GM19043 (cell line): ENCODE data around the gene RCC2.

Experiments
- ATAC-seq: cut with Tn5 transposase; IDR thresholded peaks from one replicate; pipeline ENCODE4 v1.9.1; 2021; ENCODE audit warnings: low read depth; ENCODE audit not compliant: unreplicated experiment

Gene RCC2

GRCh38 chr1:17381161-17381560 is 58.3 kb downstream of the RCC2 start:
- no peak for ATAC-seq

GRCh38 chr1:17377325-17377953 is 62.0 kb downstream of the RCC2 start:
- no peak for ATAC-seq

- ATAC-seq: no peak
Measured at GRCh38 chr1:17375651-17376050, 63.8 kb downstream of the RCC2 start.

DNA sequence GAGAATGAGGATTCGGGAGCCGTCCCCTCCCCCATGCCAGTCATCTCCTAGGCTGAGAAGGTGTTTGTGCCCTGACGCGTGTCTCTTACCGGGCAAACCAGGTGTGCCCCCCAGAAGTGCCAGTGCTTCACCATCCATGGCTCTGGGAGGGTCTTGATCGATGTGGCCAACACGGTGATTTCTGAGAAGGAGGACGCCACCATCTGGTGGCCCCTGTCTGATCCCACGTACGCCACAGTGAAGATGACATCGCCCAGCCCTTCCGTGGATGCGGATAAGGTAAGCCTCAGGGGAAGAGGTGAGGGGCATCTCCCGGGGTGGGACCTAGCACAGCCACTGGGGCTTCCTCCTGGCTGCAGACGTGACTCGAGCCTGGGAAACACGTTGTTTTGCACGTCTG is 66.5 kb downstream of the RCC2 start:
- ATAC-seq: no peak

DNA sequence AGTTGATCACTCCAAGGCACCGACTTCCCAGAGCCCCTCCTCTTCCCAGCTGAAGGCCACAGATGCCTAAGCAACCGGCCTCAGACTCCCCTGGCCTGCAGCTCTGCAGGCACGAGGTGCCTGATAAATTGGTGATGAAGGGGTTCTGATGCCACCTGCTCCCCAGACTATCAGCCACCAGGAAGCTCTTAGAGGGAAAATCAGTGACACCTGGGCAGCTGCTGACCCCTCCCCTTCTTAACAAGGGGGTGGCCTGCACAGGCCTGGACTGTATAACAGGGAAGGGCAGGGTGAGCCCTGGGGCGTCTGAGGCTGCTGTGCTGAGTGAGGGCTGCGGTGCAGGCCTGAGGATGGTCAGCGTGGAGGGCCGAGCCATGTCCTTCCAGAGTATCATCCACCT is 67.6 kb downstream of the RCC2 start, which contains the start of gene PADI6:
Gene PADI6 (plus strand): TSS at position 301 of the 400 bp plus-strand sequence. CDS start 50 bp downstream, at position 351.
- ATAC-seq: no peak

DNA sequence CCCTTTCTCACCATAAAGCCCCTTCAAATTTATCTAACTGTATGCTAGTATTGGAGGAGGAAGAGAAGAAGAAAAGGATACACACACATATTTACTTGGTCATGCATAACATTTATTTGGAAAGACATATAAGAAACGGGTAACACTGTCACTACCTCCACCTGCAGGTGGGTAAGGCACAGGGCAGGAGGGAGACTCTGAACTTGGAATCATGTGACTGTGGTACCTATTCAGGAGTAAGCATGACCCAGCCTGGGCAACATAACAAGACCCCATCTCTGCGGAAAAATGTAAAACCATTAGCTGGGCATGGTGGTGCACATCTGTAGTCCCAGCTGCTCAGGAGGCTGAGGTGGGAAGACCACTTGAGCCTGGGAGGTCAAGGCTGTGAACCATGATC is 68.9 kb downstream of the RCC2 start:
- no peak for ATAC-seq

- no peak for ATAC-seq
Measured at GRCh38 chr1:17369466-17369865, 70.0 kb downstream of the RCC2 start.

- ATAC-seq: no peak
Measured at GRCh38 chr1:17365293-17365692, 74.2 kb downstream of the RCC2 start.

DNA sequence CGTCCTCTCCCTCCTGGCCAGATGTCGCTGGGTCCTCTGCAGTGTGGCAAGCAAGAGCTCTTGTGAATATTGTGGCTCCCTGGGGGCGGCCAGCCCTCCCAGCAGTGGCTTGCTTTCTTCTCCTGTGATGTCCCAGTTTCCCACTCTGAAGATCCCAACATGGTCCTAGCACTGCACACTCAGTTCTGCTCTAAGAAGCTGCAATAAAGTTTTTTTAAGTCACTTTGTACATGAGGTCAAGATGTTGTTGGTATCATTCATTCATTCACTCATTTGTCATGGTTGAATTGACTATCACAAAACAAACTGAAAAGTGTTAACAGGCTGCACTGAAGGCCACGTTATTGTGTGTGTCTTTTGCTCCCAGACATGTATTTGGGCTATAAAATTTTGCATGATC is 75.7 kb downstream of the RCC2 start:
- no peak for ATAC-seq

GRCh38 chr1:17363351-17363750 is 76.1 kb downstream of the RCC2 start:
- ATAC-seq: no peak

DNA sequence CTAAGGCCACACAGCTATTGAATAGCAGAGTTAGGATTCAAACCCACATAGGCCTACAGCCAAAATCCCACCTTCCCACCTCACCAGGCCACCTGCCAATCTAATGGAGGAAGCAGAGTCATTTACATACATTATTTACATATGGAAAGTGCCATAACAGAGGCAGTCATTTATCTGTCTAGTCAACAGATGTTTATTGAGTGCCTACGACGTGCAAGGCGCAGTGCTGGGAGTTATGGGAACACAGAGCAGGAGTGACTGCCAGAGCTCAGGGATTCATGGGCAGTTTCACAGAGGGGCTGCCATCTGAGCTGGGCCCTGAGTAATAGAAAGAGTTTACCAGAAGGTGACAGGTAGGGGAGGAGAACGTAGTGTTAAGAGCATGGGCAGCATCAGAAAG is 77.8 kb downstream of the RCC2 start:
- no peak for ATAC-seq

- no peak for ATAC-seq
Measured at GRCh38 chr1:17360272-17360956, 79.1 kb downstream of the RCC2 start.

GRCh38 chr1:17359808-17360207 is 79.7 kb downstream of the RCC2 start:
- no peak for ATAC-seq

GRCh38 chr1:17359031-17359430 is 80.4 kb downstream of the RCC2 start:
- ATAC-seq: no peak

DNA sequence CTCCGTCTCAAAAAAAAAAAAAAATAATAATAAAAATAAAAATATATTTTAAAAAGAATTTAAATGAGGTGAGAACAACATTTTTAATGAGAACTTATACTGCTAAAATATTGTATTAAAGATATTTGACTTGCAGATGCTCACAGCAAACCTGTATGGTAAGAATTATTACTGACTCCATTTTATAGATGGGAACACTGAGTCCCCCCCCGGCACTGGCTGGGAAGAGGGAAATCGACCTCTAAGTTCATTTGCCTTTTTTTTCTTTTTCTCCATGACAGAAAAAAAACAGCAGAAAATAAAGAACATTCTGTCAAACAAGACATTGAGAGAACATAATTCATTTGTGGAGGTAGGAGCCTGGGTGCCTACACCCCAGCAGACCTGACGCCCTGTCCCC is 80.9 kb downstream of the RCC2 start:
- ATAC-seq: no peak
